Fibroblast of peridontal ligament (primary cell): ENCODE results near the gene DEGS2.

Experiments
- DNase-seq: peaks from one replicate; pipeline ENCODE4 v3.0.0-alpha.2; 2010; ENCODE audit errors: extremely low read depth

The DEGS2 gene

DNA sequence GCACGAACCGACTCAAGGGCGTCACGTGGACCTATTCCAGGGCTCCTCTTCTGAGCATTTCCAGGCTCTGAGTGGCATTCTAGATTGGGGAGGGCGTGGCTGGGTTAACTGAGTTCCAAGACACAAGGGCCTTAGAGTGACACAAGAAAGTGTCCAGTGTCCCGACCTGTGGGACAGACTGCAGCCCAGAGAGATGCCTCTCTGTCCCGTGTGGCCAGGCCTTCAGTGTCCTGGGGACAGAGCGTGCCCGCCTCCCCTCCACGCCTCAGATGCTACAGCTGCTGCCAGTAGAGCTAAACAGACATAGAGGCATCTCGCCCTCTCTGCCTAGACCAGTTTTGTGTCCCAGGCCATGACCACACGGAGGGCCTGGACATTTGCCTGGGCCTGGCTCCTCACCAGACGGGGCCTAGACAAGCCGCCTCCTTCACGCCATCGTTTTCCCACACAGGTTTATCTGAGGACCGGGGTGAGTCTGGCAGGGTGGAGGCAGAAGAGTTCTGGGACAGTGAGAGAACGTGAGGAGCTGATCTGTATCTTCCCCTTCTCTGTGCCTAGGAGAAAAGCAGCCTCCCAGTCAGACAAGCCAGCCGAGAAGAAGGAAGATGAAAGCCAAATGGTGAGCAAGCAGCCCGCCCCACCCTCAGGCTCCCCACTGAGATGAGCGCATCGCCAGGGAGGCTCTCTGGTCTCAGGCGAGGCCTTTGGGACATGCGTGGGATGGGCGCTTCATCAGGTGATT is 27.1 kb downstream of the DEGS2 start:
- peak; percentile 35 for DNase-seq

DNA sequence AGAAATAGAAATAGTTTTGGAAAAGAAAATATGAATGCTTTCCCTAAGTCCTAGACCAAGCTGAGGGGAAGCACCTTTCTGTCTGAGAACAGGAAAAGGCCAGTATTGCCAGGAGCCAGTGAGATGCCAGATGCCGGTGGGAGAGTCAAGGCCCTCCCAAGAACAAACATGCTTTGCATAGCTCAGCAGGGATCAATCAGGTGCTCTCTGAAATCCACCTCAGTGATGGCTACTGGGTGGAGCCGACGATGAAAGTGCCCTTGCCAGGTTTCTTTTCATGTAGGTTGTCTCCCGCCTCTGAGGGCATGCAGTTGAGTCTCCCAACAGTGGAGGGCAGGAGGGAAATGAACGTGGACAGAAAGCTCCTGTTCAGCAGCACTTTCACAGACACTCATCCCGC is 28.3 kb downstream of the DEGS2 start:
- DNase-seq, result no peak

DNA sequence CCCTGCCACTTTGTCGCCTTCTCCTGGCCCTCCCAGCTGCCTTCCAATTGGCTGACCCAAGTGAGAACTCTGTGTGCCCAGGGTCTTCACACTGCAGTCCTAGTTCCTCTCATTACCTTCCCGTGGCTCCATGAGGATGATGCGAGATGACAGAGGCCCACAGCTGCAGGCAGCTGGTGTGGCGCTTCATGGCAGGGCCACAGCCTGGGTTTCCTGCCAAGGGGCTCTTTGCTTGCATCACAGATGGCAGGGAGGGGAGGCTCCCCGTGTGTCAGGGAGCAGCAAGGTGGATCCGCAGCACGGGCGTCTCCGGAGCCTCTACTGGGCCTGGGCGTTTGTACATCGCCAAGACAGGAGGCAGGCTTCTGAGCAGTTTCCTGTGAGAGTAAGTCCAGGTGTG is 28.9 kb downstream of the DEGS2 start:
- no peak for DNase-seq

DNA sequence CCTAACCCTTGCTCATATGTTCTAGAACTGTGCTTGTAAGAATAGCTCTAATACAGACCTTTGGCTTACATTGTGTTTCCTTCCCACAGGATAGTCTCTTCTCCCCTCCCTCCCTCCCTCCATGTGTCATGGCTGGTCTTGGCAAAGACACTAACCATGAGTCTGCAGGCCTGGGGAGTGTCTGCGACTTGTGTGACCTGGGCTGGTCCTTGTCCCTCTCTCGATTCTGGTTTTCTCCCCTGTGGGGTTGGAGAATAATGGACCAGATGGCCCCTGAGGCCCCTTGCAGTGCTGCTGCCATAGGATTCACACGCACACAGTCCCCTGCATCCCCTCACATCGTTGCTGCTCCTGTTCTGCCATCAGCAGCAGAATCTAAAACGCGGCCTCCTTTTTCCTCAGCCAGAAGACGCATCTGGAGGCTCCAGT is 30.3 kb downstream of the DEGS2 start:
- DNase-seq, result peak; percentile 49

DNA sequence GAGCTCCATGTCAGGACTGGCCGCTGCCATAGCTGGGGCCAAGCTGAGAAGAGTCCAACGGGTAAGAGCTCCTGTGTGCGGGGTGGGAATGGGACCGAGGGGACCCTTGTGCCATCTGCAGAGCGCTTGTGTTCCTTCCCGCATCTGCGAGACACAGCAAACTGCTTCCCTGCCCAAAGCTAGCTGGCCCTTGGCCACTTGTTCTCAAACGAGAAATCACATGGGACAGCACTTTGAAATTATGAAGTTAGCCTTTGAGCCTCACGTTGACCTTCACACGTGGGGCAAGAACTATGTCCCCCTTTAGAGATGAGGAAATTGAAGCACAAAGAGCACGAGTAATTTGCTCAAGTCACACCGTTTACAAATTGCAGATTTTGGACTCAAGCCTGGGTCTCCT is 30.8 kb downstream of the DEGS2 start:
- no peak for DNase-seq

DNA sequence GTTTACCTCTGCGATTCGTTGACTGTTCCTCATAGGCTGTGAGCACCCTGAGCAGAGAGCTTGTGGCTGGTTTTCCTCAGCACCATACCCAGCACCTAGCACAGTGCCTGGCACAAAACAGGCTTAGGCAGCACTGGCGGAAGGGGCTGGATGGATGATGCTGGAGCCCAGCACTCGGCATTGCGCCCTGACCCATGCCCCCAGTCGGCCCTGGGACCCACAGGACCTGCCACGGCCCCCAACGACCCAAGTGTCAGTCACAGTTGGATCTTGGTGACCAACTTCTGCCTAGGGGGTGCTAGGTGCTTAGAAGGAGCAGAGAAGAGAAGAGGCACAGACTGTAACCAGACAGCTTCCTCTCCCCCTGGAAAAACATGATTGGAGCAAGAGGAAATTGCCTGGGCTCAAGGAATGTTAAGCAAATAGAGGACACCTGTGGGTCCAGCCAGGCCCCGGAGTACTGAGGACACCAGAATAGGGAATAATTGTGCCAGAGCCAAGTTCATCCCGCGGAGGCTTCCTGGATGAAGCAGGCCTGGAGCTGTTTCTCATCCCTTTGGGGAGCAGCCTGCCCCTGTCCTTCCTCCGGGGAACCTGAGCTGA is 31.5 kb downstream of the DEGS2 start:
- no peak for DNase-seq

DNA sequence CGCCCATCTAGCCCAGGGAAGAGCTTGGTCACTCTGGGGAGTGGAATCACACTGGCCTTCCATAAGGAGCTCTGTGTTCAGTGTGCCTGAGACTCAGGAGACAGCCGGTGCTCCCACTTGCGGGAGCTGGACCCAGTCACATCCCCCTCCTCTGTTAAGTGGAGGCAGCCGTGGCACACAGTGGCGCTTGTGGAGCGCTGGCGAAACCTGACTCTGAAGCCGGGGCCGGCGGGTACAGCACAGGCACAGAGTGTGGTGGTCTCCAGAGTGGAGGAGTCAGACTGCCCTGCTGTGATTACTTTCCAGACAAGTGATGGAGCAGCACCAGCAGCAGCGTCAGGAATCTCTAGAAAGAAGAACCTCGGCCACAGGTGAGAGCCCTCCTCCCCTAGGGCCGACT is 33.0 kb downstream of the DEGS2 start:
- no peak for DNase-seq

DNA sequence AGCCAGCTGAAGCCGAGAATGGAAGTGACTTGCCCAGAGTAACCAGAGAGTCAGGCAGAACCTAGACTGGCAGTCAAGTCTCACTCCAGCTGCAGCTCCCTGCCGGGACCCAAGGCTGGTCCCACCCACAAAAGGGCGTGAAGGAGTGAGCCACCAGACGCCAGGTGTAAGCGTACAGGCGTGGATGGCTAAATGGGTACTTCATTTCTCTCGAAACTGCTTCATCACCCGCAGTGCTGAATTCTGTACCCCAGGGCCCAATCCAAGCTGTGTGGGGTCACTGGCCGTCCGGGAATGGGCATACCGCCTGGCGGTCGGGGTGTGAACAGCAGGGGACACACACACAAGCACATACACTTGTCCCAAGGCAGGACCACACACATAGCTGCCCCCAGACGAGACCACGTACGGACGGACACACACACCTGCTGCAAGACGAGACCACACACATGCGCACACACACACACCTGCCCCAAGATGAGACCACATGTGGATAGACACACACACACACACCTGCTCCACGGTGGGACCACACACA is 34.8 kb downstream of the DEGS2 start:
- no peak for DNase-seq

DNA sequence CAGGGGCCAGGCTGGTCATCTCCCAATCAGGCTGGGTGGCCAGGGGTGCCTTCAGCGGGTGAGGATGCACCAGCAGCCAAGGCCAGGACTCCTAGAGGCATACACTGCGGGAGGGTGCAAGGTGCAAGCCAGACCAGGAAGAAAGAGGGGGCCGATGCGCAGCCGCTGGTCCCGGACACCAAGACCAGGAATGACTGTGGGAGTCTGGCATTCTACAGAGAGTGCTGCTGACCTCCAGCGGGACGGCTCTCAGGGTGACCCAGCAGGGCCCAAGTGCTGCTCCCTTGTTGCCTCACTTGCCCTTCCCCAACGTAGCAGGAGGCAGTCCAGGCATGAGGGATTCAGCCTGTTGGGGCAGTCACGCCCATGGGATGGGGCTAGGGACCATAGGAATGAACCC is 35.8 kb downstream of the DEGS2 start:
- DNase-seq, result no peak

DNA sequence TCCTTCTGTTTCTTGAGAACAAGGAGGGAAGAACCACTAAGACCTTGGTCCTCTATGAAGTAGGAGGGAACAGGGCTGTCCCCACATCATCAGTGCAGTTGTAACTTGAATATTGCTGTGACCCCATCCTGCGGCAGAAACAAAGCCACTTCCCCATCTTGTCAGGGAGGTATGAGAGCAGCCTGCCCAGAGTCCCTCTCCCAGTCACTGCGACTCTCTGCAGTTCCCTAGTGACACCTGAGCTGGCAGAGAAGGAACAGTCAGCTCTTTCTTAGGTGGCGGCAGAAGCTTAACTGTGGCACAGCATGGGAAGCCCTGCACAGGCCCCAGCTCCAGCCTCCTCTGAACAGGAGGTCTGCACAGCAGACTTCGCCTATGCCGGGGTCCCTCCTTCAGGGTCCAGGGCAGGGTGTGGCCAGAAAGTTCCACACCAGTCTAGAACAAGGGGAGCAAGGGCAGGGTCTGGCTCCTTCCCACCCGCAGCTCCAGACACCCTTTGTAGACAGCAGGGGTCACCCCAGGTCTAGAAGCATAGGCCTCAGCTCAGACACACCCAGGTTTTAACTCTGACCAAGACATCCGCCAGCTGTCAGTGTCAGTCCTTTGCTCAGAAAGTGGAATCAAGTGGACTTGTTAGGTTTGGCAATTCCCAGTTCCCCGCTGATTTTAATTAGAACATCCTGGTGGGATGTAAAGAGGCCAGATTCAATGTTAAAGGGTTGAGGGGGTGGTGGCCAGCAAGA is 36.8 kb downstream of the DEGS2 start:
- no peak for DNase-seq

DNA sequence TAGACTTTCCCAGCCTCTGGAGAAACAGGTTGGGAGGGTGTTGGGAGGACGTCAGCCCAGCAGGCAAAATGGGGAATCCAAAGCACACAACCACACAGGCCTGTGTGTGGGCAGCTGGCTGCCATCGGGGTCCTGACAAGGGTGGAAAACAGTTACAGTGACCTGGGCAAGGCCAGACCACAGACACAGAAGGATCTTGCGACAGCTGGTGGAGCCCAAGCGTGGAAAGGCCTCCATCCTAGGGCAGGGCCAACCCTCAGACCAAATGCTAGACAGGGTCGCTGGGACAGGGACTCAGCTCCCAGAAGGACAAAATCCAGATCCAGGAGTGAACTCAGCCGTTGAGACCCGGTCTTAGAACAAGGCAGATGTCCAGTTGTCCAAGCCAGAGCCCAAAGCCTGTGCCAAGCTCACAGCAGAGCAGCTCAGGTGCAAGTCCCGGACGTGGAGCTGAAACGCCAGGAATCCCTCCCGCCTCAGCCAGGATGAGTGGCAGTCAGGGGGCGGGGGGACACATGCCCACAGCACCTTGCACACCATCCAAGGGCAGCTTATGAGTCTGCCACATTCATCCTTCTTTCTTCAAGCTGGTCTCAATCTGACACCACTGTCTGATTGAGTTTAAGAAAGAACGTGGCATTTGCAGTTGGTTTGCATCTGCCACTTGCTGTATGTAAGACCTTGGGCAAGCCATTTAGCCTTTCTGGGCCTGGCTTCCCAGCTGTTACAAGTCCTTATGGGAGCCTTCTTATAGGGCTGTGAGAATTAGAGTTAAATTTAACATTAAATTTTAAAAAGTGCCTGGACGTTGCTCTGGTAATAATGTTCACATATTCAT is 37.6 kb downstream of the DEGS2 start:
- no peak for DNase-seq

DNA sequence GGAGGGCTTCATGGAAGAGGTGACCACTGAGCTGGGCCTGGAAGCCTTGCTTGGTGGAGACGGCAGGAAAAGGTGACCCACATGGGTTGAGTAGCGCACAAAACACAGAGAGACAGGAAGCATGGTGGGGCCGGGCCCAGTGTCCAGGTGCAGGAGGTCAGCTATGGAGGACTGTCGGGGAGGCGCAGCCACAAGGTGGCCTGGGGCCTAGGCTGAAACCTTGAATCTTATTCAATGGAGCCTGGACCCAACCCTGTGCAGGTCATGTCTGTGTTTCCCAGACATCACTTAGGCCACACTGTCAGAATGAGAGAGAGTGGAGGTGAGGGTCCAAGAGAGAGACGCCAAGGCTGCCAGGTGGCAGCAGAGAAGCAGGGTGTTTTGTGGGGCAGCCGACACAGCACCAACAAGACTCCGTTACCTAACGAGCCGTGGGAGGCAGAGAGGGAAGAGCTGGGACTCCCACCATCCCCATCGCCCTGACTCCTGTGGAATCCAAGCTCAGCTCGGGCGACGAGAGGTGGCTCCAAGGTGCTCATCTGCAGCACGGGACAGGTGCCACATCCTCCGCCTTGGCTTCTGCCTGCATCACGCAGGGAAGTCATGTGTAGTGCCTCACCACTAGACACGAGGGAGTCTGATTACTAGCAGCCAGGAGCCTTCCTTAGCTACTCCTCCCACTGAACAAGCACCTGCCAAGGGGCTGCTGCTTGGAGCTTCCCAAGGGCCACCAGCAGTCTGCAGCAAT is 38.7 kb downstream of the DEGS2 start:
- DNase-seq, result no peak

DNA sequence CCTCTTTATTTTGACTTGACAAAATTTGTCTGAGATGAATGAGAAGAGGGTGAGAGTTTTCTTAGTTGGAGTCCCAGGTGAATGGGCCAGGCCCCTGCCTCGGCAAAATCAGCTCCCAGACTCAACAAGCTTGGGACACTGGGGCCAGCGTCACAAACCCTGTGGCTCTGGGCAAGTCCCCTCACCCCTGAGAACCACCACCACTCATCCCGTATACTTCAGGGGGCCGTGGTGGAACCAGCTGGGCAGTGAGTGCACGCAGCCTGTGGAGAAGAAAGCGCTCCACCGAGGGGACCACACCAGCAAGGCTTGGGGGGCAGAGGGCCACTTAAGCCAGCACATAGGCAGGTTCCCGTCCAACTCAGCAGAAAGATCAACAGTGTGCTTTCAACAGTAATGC is 40.2 kb downstream of the DEGS2 start:
- DNase-seq, result no peak

DNA sequence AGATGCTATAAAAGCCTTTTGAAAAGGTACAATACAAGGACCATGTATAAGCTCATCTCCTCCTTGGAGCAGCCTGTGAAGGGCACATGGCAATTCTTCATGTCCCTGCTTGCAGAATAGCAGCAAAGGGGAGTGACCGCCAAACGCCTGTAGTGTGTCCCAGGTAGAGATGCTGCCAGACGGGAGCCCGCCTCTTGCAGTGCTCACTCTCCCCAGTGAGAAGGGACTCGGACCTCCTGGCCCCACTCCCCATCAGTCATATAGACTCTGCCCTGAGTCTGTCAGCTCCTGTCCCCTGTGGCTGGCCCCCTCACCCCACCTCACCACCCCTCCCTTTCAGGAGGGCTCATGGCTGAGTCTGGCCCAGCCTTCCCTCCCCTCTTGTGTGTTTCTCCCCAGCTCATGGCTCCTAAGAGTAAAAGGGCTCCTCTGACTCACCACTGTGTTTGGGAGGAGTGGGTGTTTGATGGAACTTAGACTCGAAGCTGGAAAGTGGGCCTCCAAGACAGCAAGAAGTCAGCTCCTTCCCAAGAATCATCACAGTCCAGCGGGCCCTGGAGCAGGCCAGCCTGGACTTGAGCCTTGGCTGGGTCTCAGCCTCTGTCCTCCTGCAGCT is 40.9 kb downstream of the DEGS2 start:
- DNase-seq, result no peak

DNA sequence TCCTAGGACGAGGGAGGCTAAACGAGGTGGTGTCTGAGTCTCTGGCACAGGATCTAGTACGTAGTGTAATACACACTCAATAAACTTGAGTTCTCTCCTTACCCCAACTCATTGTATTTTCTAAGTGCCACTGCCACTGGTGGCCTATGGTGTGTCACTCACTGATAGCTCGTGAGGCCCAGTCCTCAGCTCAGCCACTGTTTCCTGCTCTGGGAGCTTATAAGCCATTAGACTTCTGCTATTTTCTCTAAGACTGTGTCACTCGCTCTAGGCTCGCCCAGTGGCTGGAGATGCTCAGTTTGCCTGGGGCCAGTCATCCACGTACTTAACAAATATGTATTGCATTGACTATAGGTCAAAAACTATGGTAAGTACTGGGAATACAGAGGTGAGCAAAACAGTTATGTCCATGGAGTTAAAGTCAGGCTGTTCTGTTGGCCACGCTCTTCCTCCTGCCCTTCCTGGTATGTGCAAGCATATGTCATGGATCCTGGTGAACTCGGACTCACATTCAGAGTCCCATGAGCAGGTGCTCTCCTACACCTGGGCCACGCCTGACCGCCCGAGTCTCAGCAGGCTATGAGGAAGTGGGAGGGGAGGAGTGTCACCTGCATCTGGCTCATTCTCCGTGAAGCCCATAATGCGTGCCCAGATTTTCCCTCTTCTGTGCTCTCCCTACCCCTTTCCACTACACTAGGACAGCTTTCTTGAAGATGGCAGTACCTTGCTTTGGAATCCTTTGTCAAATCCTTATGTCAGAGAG is 41.6 kb downstream of the DEGS2 start:
- DNase-seq, result no peak

DNA sequence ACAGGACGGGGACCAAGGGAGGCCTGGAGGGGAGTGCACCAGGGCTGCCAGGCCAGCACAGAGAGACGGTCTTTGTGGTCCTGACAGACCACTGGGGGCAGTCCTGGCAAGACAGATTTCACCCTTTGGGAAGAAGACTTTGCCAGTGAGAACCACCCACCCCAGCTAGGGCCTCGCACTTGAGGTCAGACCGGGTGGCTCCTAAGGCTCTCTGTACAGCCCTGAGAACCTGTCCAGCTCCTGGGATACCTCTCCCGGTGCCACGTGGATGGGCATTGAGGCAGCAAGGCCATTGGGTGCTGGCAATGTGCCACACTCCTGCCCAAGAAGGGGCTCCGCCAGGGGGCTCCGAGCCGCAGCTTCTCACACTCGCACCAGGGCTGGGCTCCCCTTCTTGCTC is 42.4 kb downstream of the DEGS2 start:
- no peak for DNase-seq

DNA sequence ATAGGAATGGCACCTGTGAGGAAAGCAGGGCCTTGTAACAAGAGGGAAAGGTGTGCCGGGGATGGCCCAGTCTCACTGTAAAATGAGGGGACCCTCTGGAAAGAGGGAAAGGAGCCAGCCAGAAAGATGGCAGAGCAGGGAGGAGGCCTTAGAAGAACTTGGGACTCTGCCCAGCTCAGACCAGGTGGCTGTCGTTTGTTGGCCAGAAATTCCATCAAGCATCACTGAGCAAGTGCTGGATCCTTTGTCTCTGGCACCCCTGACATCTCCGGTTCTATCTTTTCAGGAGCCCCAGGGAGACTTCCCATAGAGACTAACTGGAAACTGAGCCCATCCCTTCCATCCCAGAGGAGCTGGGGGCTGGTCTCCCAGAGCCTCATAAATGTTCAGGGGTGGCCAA is 43.3 kb downstream of the DEGS2 start:
- DNase-seq, result no peak

DNA sequence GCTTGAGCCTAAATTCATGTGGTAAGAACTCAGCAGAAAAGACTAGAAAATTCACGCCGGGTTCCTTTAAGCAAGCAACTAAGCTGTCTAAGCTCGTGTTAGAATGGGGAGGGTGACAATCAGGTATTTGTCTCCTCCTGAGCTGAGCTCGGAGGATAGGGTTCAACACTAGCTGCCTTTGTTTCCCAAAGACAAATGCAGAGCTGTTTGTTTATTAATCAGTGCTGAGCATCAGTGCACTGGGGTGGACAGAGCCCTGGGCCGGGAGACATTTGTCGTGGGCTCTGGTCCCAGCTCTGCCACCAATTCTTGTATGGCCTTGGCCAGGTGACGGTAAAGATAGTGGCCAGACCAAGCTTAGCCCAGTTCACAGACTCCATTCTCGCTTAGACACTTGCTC is 43.7 kb downstream of the DEGS2 start:
- DNase-seq, result no peak

DNA sequence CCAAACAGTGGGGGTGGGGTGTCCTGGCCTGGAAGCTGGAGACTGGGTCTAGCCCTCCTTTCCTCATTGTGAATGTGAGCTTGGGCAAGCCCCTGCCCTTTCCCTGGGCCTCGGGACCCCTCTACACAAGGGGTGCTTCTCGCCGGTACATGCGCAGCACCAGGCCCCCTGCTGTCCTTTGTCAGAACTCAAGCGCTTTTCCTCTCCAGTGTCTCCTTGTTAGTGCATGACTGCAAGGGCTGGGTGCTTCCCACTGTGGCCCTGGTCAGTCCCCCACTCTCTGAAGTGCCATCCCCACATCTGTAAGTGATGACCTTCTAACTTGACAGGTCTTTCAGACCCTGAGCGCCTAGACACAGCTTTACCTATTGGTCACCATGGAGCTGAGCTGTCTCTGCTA is 44.2 kb downstream of the DEGS2 start:
- DNase-seq, result no peak
